DMS153 (cell line): ENCODE results near the gene KCNQ5.
"Not testable (repeated sequence)": the region's sequence is repeated elsewhere in the genome, so short reads cannot be mapped to it uniquely, and the experiment has no call there.

Experiments used
- DNase-seq: peaks from one replicate; lab custom pipeline; 2025; lab: John Stamatoyannopoulos, UW

The KCNQ5 gene

DNA sequence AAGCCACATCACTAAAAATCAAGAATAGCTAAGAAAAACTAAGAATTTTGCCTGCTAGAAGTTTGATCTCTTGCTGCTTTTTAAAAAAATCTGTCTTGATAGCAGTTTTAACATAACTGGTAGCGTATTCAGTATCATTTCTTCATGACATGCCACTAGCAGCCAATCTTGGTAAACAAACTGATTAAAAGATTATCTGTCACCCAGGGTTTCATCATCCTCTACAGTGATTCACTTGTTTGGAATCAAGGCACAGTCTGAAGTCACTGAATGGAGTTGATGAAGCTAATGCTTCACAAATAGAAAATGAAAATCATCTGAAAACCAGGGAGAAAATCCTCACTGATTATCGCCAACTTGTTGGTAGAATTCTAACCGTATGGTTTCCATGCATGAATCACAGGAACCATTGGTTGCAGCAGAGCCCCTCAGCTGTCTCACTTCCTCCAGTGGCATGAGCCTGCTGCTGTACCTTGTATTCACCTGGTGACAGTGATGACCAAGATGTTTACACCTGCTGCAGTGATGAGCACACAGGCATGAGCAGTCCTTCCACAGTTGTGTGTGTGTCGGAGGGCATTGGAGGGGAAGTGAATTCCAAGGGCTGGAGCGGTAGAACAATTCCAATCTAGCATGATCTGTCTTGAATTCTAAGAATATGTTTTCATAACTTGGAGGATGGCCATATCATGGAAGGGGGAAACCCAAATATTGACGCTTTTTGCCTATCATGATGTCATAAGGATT lies 328.4 kb downstream of the KCNQ5 start:
- DNase-seq, result no peak

DNA sequence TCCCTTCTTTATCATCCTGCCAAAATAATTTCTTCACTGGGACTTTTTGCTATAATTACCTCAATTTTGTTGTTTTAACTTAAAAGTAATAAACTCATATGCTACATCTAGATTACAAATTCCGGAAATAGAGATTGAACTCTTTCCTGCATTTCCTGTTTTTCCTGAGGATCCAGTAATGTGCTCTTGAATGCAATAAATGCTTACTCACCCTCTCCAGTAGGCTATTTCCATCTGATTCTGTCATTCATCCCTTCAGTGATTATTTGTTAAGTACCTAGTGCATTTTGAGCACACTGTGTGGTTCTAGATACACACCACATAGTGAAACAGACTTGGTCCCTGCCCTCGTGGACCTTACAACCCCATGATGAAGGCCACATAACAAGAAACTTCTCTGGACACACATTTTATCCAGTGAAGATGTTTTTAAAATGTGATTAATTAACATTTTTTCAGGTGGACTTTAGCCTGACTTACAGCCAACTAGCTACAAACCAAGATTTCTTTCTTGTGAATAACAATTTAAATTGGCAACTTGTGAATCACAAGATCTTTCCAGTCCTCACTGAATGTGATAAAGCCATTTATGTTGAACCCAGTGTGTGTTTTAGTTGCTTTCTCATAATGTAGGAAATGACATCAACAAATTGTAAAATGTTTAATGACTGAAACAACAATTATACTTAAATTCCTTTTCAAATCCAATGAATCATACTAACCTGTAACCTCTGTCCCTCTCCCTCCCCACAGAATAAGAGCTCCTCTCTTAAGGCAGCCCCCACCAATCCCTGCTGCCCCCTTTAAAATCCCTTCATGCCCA lies 331.2 kb downstream of the KCNQ5 start:
- DNase-seq, result no peak

DNA sequence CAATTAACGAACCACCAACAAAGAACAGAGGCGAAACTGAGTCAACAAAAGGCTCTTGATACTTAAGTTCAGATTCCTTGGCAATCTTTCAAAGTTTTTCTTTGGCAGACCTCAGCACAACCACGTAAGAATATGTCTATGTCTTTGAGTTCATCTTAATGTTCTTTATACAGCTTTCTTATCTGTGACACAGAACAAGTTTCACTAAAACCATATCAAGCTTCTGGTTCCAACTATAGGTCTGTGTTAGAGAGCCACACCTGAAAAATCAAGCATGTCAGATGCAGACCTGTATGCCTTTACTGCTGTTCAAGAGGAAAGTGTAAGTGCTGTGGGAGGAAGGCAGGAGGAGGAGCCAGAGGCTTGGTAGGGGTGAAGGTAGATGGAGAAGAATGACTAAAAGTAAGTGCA lies 332.1 kb downstream of the KCNQ5 start:
- no peak for DNase-seq

DNA sequence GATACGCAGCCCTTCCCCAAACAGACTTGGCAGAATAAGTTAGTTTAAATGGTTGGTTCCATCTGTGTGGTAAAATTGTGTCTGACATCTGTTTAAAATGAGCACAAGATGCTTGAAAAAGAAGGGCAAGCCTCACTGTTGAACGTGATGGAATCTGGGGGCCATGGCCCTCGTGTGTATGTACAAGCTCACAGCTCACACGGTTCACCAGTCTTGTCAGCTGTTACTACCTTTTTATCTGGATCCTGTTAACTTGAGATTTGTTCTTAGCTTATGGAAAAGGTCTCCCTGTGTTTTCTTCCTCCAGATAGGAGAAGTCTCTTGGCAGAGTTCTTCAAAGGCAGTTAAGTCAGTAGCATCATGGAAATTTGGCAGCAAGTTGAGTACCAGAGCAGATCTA lies 332.9 kb downstream of the KCNQ5 start:
- DNase-seq, result no peak

DNA sequence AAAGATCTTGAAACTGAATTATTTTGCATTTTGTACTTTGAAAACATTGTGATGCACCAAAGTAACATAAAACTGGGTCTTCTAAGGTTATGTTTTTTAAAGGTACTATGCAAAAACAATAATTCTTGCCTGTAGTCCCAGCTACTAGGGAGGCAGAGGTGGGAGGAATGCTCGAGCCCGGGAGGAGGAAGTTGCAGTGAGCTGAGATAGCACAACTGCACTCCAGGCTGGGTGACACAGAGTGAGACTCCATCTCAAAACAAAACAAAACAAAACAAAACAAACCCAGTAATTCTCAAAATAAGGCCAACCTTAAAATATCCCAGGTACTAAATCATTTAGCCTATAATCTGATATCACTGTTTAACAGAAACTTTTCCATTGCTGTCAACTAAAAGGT lies 333.8 kb downstream of the KCNQ5 start:
- no peak for DNase-seq

DNA sequence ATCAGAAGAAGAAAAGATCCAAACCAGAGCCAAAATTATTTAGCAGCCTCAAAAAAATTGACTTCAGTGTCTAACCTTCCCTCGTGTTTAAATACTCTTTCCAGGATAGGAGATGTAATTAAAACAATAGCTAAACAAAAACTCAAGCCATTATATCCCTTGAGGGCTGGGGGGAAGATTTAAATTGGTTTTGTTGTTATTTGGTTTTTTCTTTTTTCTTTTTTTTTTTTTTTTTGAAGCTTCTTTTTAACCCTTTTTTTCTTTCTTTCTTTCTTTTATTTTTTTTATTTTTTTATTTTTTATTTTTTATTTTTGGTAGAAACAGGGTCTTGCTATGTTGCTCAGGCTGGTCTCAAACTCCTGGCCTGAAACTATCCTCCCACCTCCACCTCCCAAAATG lies 334.4 kb downstream of the KCNQ5 start:
- DNase-seq, result no peak

DNA sequence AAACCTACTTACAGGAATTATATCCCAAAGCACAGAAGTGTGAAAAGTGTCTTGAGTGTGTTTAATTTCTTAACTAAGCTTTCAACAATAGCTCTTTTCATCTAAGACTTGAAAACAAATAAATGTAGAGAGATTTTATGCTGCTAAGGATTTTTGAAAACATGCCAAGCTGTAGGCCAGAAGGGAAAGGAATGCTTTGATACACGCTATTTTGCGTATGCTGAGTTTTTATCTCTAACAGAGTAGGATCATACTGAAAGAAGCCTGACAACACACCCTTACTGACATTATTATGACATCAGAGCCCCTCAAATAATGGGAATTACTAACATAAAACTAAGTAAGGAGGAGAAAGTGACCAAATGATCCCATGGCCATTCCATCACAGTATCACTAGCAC lies 338.0 kb downstream of the KCNQ5 start:
- DNase-seq, result no peak

DNA sequence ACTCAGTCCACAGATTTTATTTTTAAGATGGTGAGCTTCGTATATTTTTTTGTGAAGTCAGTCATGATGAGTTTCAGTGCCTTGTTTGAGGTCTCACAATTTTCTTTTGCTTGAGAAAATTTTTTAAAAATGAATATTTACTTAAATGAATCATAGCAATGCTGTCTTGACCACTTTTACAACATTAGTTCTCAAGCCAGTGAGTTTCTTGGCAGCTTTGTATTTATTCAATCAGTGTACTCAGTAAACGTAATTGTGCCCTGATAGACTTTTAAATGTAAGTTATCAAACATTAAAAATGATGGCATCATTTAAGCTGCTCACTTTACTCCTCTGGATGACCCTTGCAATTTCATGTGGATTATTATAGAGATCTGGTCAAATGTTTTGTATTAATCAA lies 342.1 kb downstream of the KCNQ5 start:
- DNase-seq, result no peak

DNA sequence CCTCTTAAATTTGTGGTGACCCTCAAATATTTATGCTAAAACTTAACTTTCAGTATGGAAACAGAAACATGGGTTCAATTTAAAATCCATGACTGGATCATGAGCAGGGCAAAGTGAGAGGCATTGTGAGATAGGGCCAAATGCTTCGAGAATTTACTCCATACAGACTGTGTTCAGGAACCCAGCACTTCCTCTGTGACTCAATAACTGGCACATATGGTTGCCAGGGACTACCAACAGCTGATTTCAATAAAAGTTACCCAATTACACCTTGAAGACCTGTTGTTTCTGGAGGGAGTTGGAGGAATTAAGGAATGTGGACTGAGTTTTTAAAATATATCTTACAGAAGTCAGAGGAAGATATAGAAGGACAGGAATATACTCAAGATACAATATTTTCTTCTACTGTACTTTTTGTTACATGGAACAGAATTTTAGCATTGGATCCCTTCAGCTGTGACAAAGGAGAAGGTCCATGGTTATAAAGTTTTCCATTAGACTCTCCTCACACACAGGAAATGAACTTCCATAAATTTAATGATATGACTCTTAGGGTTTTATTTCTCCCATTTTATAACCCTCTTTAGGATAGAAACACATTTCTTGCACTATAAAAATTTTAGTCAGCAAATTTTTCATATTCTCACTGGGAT lies 344.9 kb downstream of the KCNQ5 start:
- DNase-seq, result no peak

DNA sequence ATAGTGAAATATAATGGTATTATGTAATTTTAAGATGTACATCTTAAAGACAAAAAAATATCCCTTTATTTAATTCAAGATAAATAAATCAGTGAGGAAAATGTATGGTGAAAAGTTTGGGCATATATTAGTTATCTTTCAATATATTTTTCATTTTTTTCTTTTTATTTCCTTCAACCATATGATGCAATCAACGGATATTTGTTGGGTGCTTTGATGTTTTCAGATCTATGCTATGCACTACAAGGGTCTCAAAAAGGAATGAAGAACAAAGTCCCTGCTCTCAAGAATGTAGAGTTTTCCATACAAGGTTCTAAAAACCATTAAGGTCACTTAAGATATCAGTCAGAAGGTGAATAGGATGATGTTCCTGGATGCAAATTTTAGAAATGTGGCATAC lies 345.5 kb downstream of the KCNQ5 start:
- no peak for DNase-seq

DNA sequence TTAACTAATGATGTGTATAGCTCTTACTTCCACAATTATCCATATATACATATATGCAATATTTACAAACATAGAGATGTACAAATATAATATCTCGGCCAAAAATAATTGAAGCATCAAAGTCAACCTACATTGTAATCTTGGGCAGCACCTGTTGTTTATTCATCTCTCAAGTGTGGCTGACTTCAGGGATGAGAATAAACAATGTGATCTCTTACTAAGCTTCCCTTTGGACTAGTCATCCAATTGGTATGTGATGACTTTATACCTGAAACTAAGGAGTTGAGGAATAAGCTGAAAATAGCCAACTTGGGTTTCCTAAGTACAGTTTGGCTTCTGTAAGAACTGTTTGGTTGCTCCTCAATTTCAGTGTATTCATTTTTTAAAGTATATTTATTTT lies 346.8 kb downstream of the KCNQ5 start:
- DNase-seq, result peak; percentile 34

DNA sequence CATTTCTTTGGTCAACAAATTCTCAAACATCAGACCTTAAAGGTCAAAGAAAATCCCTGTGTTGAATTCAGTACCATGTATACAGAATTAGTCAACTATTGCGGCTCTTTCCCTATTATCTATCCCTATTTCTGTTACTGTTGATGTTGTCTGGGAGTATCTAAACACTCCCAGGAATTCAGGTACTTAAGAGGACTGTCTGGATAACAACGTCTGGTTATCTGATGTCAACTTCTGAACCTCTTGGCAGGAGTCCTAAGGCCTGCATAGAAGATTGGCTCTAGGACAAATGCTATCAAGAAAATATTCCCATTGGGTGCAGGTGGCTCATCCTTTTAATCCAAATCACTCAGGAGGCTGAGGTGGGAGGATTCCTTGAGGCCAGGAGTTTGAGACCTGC lies 347.8 kb downstream of the KCNQ5 start:
- DNase-seq, result no peak

DNA sequence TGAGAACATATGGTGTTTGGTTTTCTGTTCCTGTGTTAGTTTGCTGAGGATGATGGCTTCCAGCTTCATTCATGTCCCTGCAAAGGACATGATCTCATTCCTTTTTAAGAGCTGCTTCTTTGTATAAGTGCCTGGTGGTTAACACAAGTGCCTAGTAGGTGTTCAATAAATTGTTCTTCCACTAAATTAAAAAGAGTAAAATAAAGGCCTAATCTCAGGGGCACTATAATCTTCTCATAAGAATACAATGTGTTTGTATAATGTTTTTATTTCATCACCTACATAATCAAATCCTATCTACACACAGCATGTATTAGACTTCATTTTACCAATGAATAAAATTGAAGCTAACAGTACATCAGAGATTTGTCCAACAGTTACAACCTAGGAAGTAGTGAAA lies 350.7 kb downstream of the KCNQ5 start:
- DNase-seq, result peak; percentile 79

DNA sequence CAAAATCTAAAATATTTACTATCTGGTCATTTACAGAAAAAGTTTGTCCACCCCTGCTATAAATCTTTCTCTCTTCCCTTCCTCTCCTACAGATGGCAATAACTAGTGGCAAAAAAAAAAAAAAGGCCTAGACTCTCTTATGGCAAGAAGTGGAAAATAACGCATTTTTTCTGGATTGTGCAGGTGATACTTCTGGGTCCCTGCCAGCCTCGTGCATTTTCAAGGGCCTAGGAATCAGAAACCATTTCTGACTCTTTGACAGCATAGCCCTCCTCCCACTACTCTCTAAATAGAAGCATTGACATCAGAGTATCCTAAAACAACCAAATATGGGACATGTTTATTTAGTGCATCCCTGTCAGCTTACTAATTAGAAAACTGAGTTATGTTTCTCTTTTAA lies 352.4 kb downstream of the KCNQ5 start:
- DNase-seq, result peak; percentile 17

DNA sequence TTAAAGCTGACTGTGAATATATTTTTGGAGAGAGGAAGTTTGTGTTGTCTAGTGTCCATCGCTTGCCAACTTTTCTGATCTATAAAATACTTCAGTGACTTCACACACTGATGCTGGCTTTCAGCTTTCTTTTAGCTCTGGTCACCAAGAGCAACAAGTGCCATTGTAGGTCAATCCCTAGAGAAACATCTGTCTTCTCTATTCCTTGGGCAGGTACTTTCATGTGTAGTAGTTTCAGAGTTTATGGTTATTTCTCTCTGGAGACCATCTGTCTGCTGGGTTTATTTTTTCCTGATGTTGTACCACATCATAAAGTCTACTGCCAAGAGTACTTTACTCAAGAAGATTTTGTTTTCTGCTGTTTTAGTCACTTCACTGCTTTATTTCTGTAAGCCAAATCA lies 353.5 kb downstream of the KCNQ5 start:
- DNase-seq, result no peak

DNA sequence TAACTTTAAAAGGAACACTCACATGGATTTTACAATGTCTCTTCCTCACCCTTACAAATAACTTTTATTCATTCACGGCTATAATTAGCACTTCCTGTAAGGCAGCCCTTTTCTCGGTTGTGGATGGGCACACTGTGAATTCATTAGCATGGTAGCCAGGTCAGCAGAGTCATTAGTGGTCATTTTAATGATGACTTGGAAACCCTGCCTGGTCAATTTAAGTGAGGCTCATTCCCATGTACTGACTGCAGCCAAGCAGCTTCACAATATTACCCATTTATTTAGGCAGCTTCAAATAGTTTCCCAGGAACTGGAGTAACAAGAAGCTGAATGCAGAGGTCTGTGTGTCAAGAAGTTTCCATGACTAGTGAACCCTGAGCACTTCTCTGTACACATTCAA lies 354.6 kb downstream of the KCNQ5 start:
- DNase-seq, result no peak

DNA sequence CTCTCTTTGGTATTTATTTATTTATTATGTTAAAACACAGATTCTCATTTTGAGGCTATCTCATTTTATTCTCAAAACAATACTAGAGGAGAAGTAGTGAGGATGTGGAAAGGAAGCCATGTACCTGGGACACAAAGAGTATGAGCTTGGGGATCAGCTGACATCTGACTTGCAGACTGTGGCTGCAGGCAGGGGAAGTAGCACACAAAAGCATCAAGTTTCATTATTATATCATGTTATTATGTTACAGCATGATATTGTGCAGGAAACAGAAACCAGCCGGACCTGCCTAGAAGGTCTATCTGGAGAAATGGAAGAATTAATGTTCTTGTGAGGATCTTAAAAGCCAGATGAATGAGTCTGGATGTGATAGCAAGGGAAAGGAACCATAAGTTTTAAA lies 355.2 kb downstream of the KCNQ5 start:
- peak; percentile 44 for DNase-seq

DNA sequence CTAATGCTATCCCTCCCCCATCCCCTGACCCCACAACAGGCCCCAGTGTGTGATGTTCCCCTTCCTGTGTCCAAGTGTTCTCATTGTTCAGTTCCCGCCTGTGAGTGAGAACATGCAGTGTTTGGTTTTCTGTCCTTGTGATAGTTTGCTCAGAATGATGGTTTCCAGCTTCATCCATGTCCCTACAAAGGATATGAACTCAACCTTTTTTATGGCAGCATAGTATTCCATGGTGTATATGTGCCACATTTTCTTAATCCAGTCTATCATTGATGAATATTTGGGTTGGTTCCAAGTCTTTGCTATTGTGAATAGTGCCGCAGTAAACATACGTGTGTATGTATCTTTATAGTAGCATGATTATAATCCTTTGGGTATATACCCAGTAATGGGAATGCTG lies 356.9 kb downstream of the KCNQ5 start:
- not testable (repeated sequence) for DNase-seq

DNA sequence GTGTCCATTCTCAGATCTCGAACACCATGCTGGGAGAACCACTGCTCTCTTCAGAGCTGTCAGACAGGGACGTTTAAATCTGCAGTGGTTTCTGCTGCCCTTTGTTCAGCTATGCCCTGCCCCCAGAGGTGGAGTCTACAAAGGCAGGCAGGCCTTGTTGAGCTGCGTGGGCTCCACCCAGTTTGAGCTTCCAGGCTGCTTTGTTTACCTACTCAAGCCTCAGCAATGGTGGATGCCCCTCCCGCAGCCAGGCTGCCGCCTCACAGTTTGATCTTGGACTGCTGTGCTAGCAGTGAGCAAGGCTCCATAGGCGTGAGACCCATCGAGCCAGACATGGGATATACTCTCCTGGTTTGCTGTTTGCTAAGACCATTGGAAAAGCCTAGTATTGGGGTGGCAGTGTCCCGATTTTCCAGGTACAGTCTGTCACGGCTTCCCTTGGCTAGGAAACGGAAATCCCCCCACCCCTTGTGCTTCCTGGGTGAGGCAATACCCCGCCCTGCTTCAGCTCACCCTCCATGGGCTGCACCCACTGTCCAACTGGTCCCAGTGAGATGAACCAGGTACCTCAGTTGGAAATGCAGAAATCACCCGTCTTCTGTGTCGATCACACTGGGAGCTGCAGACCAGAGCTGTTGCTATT lies 362.4 kb downstream of the KCNQ5 start:
- DNase-seq, result peak; percentile 78

DNA sequence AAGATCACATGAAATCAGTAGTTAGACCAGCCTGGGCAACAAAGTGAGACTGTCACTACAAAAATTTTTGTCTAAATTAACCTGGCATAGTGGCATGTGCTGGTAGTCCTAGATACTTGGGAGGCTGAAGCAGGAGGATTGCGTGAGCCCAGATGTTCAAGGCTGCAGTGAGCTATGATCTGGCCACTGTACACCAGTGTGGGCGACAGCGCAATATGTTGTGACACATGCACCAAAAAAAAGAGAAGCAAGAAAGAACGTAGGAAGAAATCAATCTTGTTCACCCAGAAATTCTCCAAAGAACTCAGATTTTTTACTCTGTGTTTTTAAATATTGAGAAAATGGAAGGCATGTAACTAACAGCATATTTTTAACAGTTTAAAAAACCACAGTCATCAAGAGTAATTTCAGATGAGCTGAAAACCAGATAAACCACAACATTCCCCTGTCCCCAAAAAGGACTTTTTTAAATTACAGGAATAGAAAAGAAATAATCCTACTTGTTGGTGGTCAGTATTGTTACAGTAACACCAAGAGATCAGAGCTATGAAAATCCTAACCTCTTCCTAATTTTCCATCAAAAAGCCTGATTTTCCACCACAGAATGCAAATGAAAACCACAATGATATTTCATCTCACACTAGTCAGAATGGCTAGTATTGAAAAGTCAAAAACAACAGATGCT lies 363.3 kb downstream of the KCNQ5 start:
- DNase-seq, result no peak

DNA sequence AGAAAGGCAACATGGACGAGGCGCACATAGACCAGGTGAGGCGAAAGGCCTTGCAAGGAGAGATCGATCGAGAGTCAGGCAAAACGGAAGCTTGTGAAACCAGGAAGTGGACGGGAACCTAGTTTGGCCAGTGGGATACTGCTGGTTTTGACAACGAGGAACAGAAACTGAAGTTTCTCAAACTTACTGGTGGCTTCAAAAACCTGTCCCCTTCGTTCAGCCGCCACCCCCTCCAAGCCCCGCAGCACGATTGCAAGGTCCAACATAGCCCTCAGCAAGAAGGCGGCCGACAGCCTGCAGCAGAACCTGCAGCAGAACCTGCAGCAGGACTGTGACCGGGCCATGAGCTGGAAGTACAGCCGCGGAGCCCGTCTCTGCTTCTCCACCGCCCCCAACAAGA lies 365.4 kb downstream of the KCNQ5 start:
- no peak for DNase-seq

DNA sequence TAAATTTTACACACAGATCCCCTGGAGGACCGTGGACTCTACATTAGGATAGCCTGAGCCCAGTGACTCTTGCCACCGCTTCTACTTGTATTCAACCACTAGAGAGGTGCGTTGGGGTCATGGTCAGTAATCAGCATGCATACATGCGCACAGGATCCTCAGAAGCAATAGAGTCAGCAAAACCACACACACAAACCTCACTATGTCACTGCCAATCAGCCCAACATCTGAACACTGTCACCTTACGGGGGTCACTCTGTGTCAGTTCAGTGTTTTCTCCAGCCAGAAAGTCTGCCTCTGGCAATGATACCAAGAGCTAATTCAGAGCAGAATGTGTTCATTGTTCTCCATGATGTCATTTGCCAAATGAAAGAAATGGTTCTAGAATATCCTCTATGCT lies 378.1 kb downstream of the KCNQ5 start:
- no peak for DNase-seq
